K562 (cell line): ENCODE measurements around the gene ST3GAL5. TPM values are rescaled to one million over a fixed set of nuclear protein-coding genes. Genes with fewer than 3 reads are reported as not detected.

Experiments
- ATAC-seq: fragments of 200-7000 bp; cut with Tn5 transposase; 3 replicates; pipeline ENCODE4 v1.9.1; 2020; ENCODE audit warnings: moderate library complexity
- BruUV-seq: library from RNA; stranded (reverse); fragments of 400-500 nt; replicated peaks from 2 replicates; lab custom pipeline; 2021; lab: Mats Ljungman, UMichigan
- CTCF ChIA-PET: fragments of 300-600 bp; formaldehyde crosslinking; extraction: SDS; loops from one replicate; lab custom pipeline; 2021; ENCODE audit warnings: low intra/inter-chr PET ratio; lab: Yijun Ruan, JAX
- POLR2A ChIA-PET: fragments of 300-600, 350-650 bp; sonication (Branson Sonifier 250); formaldehyde crosslinking; extraction: SDS; loops from one replicate; lab custom pipeline; 2021; ENCODE audit warnings: antibody characterized with exemption, inconsistent platforms; lab: Yijun Ruan, JAX
- DNase-seq, 4 experiments: peaks; one replicate each; pipeline versions ENCODE4 v3.0.0 to v3.0.0-alpha.2; 2011 to 2018; ENCODE audit warnings: low spot score in 3 of 4, mixed read lengths in 3 of 4; ENCODE audit errors: extremely low read depth in 1 of 4
- FAIRE-seq: peaks from 2 replicates; lab custom pipeline; 2011; peaks lifted over from hg19 to GRCh38; lab: Jason Lieb, UNC
- H2AFZ ChIP-seq: 2 replicates; pipeline ENCODE4 v1.6.0; 2011; ENCODE audit warnings: low read depth, low read length, control low read depth, inconsistent platforms
- H3K27ac ChIP-seq: fragments of 200-600 bp; 3 replicates; pipeline ENCODE4 v1.8.0; 2011; ENCODE audit warnings: low read depth, mild to moderate bottlenecking, control low read depth, inconsistent platforms, low read length, moderate library complexity, mixed read lengths; ENCODE audit errors: extremely low read depth
- H3K27me3 ChIP-seq, 2 experiments: fragments of 300-600 bp in 1 of 2; 2 replicates in 1 of 2; 3 replicates in 1 of 2; pipeline versions ENCODE4 v1.6.0 to v1.8.0; 2011; ENCODE audit warnings: inconsistent platforms in 2 of 2, low read length in 2 of 2, mild to moderate bottlenecking in 1 of 2, mixed read lengths in 1 of 2, moderate library complexity in 1 of 2; ENCODE audit not compliant: control insufficient read depth in 2 of 2, insufficient read depth in 2 of 2
- H3K36me3 ChIP-seq: fragments of 300-600 bp; 3 replicates; pipeline ENCODE4 v1.8.0; 2011; ENCODE audit warnings: mild to moderate bottlenecking, low read length, inconsistent platforms; ENCODE audit not compliant: control insufficient read depth, insufficient read depth
- H3K4me1 ChIP-seq, 2 experiments: fragments of 200-600 bp in 1 of 2; replicated peaks in 1 of 2; 2 replicates in 1 of 2; 3 replicates in 1 of 2; pipeline versions ENCODE4 v1.5.1 to v1.8.0; 2011; ENCODE audit warnings: inconsistent platforms in 2 of 2, low read length in 2 of 2, mild to moderate bottlenecking in 1 of 2, mixed read lengths in 1 of 2, moderate library complexity in 1 of 2; ENCODE audit not compliant: control insufficient read depth in 2 of 2, insufficient read depth in 2 of 2
- H3K4me2 ChIP-seq: 2 replicates; pipeline ENCODE4 v1.6.1; 2011; ENCODE audit warnings: low read length, control low read depth, inconsistent platforms, mixed read lengths; ENCODE audit not compliant: insufficient read depth
- H3K4me3 ChIP-seq: fragments of 200-600 bp; sonication (generic), shearing (Covaris generic); 2 replicates; pipeline ENCODE4 v1.5.1; 2016; ENCODE audit warnings: control low read depth, inconsistent platforms
- H3K79me2 ChIP-seq: fragments of 200-600 bp; 3 replicates; pipeline ENCODE4 v1.8.0; 2011; ENCODE audit warnings: low read length, inconsistent platforms; ENCODE audit not compliant: control insufficient read depth, insufficient read depth
- H3K9ac ChIP-seq, 2 experiments: 2 replicates each; pipeline versions ENCODE4 v1.6.0 to v1.6.1; 2011; ENCODE audit warnings: low read depth in 2 of 2, low read length in 2 of 2, control low read depth in 1 of 2, inconsistent platforms in 1 of 2, mild to moderate bottlenecking in 1 of 2, mixed read lengths in 1 of 2; ENCODE audit not compliant: insufficient read depth in 1 of 2
- H3K9me1 ChIP-seq: one replicate; pipeline ENCODE4 v1.6.0; 2011; ENCODE audit warnings: inconsistent platforms, mild to moderate bottlenecking, low read length, moderate library complexity; ENCODE audit not compliant: control insufficient read depth, insufficient read depth
- H3K9me3 ChIP-seq: replicated peaks from 2 replicates; pipeline ENCODE4 v1.5.1; 2011; ENCODE audit warnings: low read depth, low read length, inconsistent platforms; ENCODE audit not compliant: control insufficient read depth, insufficient read depth
- H4K20me1 ChIP-seq: replicated peaks from 2 replicates; pipeline ENCODE4 v1.6.1; 2011; ENCODE audit warnings: low read length, inconsistent platforms, mixed read lengths; ENCODE audit not compliant: control insufficient read depth, insufficient read depth
- C11orf30 ChIP-seq: fragments of 450-650 bp; IDR thresholded peaks from 2 replicates; pipeline ENCODE4 v1.6.1; 2016; ENCODE audit warnings: low read depth, mild to moderate bottlenecking
- CAMTA2 ChIP-seq: fragments of 250-450 bp; sonication (Bioruptor Pico); conservative IDR thresholded peaks from 2 replicates; pipeline ENCODE4 v1.5.1; 2022
- CEBPB ChIP-seq: fragments of 450-650 bp; IDR thresholded peaks from 2 replicates; pipeline ENCODE4 v1.6.1; 2016; ENCODE audit warnings: missing genetic modification characterization, missing compliant biosample characterization
- CSDE1 ChIP-seq, 2 experiments: fragments of 450-650 bp; IDR thresholded peaks; 2 replicates each; pipeline ENCODE4 v1.6.1; 2016; ENCODE audit warnings: mild to moderate bottlenecking in 1 of 2
- EGR1 ChIP-seq: fragments of 450-650 bp; conservative IDR thresholded peaks from 2 replicates; pipeline ENCODE4 v1.6.1; 2017; ENCODE audit warnings: mild to moderate bottlenecking
- KAT8 ChIP-seq: fragments of 450-650 bp; IDR thresholded peaks from 2 replicates; pipeline ENCODE4 v1.6.1; 2016; ENCODE audit warnings: low read depth, mild to moderate bottlenecking
- KDM1A ChIP-seq, 2 experiments: fragments of 450-650 bp; IDR thresholded peaks; 2 replicates each; pipeline ENCODE4 v1.6.1; 2016; ENCODE audit warnings: mild to moderate bottlenecking in 2 of 2
- MAFF ChIP-seq: IDR thresholded peaks from 2 replicates; pipeline ENCODE4 v1.6.1; 2012; ENCODE audit warnings: low read length, improper control_type of control experiment
- MAFG ChIP-seq: fragments of 450-650 bp; conservative IDR thresholded peaks from 2 replicates; pipeline ENCODE4 v1.6.1; 2016; ENCODE audit warnings: missing genetic modification characterization, missing compliant biosample characterization
- NFE2 ChIP-seq: IDR thresholded peaks from 2 replicates; pipeline ENCODE4 v1.6.1; 2014; ENCODE audit warnings: antibody characterized with exemption, low read depth
- PHF8 ChIP-seq: fragments of 200-600 bp; sonication (generic); IDR thresholded peaks from 2 replicates; pipeline ENCODE4 v1.6.1; 2012; ENCODE audit warnings: mixed run types, mild to moderate bottlenecking, inconsistent platforms, low read length, moderate library complexity, borderline replicate concordance
- RAD21 ChIP-seq, 2 experiments: fragments of 250-450 bp in 1 of 2; fragments of 450-650 bp in 1 of 2; sonication (Bioruptor Pico) in 1 of 2; formaldehyde crosslinking in 1 of 2; IDR thresholded peaks in 1 of 2; conservative IDR thresholded peaks in 1 of 2; 2 replicates each; pipeline versions ENCODE4 v1.4.0 to v1.8.0; 2020 to 2022; ENCODE audit warnings: mild to moderate bottlenecking in 2 of 2, moderate library complexity in 1 of 2
- RBM17 ChIP-seq: fragments of 200-400 bp; formaldehyde crosslinking; IDR thresholded peaks from 2 replicates; pipeline ENCODE4 v1.6.1; 2017; ENCODE audit warnings: low read depth, mild to moderate bottlenecking, low read length, borderline replicate concordance
- SMAD3 ChIP-seq: fragments of 450-650 bp; formaldehyde crosslinking; conservative IDR thresholded peaks from 2 replicates; pipeline ENCODE4 v1.4.0; 2020; ENCODE audit warnings: mild to moderate bottlenecking
- SMC3 ChIP-seq: conservative IDR thresholded peaks from 2 replicates; pipeline ENCODE4 v1.6.1; 2011; ENCODE audit warnings: low read depth, low read length, improper control_type of control experiment; ENCODE audit not compliant: insufficient read depth
- TAF1 ChIP-seq: IDR thresholded peaks from 2 replicates; pipeline ENCODE4 v1.6.1; 2011; ENCODE audit warnings: mild to moderate bottlenecking, low read length, moderate library complexity; ENCODE audit not compliant: insufficient read depth, control insufficient read depth, severe bottlenecking; ENCODE audit errors: extremely low read depth
- TGIF2 ChIP-seq: sonication (generic); formaldehyde crosslinking; IDR thresholded peaks from 2 replicates; pipeline ENCODE4 v1.8.1; 2022; ENCODE audit warnings: mild to moderate bottlenecking, missing genetic modification reagents, moderate library complexity
- ZNF239 ChIP-seq: fragments of 250-450 bp; sonication (Bioruptor Pico); IDR thresholded peaks from 2 replicates; pipeline ENCODE4 v1.4.0; 2020; ENCODE audit warnings: mild to moderate bottlenecking
- ZNF24 ChIP-seq: fragments of 450-650 bp; IDR thresholded peaks from 2 replicates; pipeline ENCODE4 v1.6.1; 2016
- ZNF316 ChIP-seq: fragments of 450-650 bp; IDR thresholded peaks from 2 replicates; pipeline ENCODE4 v1.6.1; 2016
- ZNF609 ChIP-seq: sonication (generic); formaldehyde crosslinking; IDR thresholded peaks from 2 replicates; pipeline ENCODE4 v1.8.1; 2023; ENCODE audit warnings: missing genetic modification reagents, mild to moderate bottlenecking, borderline replicate concordance
- ZNF696 ChIP-seq: fragments of 250-450 bp; sonication (Bioruptor Pico); conservative IDR thresholded peaks from 2 replicates; pipeline ENCODE4 v1.4.0; 2020; ENCODE audit warnings: mild to moderate bottlenecking, moderate library complexity
- WGBS: fragments of 100-300 bp; shearing (Covaris generic); methylation state at CpG from one replicate; pipeline ENCODE4 v1.1.6; 2016; ENCODE audit warnings: low coverage, mixed read lengths; ENCODE audit not compliant: insufficient coverage; ENCODE audit errors: missing lambda C conversion rate; 5-methylcytosine and 5-hydroxymethylcytosine counted together
- in situ Hi-C: fragments of 300-500 bp; cut with MboI; formaldehyde crosslinking; loops from 4 replicates; pipeline ENCODE4 v1.15.0; 2018; ENCODE audit warnings: inconsistent platforms, mixed read lengths
- intact Hi-C: fragments of 100-400 bp; cut with micrococcal nuclease; formaldehyde crosslinking; loops from 2 replicates; pipeline ENCODE4 v1.14.2; 2022
- polyA plus RNA-seq, 8 experiments: library from polyadenylated mRNA; depleted of rRNA in 4 of 8; stranded (reverse) in 5 of 8; unstranded in 3 of 8; fragments of >200 nt; fragmentation: Nextera tagmentation in 2 of 8; fragmentation: Illumina TruSeq in 1 of 8; extraction: Ambion mirVana in 2 of 8; extraction: Trizol in 1 of 8; gene quantifications; 2 replicates each; pipeline versions ENCODE4 v1.2.1 to v1.2.3, GENCODE V29; 2011 to 2014; ENCODE audit warnings: inconsistent platforms in 1 of 8, missing spikeins in 1 of 8
- total RNA-seq, 7 experiments: library from RNA; depleted of rRNA in 6 of 7; stranded (reverse); fragments of >200 nt in 6 of 7; fragmentation: Illumina TruSeq in 2 of 7; extraction: Trizol in 2 of 7; gene quantifications; 2 replicates each; pipeline versions ENCODE4 v1.2.1 to v1.2.3, GENCODE V29; 2011 to 2021; ENCODE audit warnings: low replicate concordance in 1 of 7

Gene ST3GAL5
- total and polyA plus RNA-seq, 9 of the 15 experiments (the other 6 are each of a cell fraction or from before 2014, with no cell fraction given): 1.6 to 10.0 (median 4.2) TPM

GRCh38 chr2:85873679-85874078 lies 15.1 kb downstream of the ST3GAL5 start:
- WGBS: 28% methylated on average over 4 of the region's 4 CpGs
- no peak overlapping the region for H3K9ac ChIP-seq
- intact Hi-C loops (no loop called here), in situ Hi-C loops (no loop called here)
- no peaks in the 10 kb centered on the region; the same call in 1 of the 2 replicates for H4K20me1 ChIP-seq
- no TSS peak for BruUV-seq
- no peak overlapping the region for H2AFZ ChIP-seq
- H3K4me3 ChIP-seq: no peak overlapping the region
- no peaks in the 10 kb centered on the region for H3K79me2 ChIP-seq
- H3K36me3 ChIP-seq: no peaks in the 10 kb centered on the region
- no peak overlapping the region for H3K4me2 ChIP-seq
- no peak overlapping the region for H3K27ac ChIP-seq
- ATAC-seq (peak; percentile 87), DNase-seq (peak; percentile 30 to 56 (median 46)), FAIRE-seq (peak; percentile 75)
- H3K27me3 ChIP-seq: no peaks in the 10 kb centered on the region
- CTCF ChIA-PET: no interaction called here
- H3K9me3 ChIP-seq: no peaks in the 10 kb centered on the region
- peaks cover 6% of the 10 kb centered on the region for H3K9me1 ChIP-seq
- peaks cover 0 to 7% of the 10 kb centered on the region in 2 experiments; a peak in 3 of 5 replicates for H3K4me1 ChIP-seq
- POLR2A ChIA-PET: no interaction called here
- TF ChIP-seq SMC3 (0 out of 2 replicates have a peak, but pooled peaks have one; percentile 31), CAMTA2 (no peak), MAFF (peak; percentile 35; the same call in 1 of the 2 replicates), C11orf30 (peak; percentile 67), ZNF24 (no peak), KAT8 (no peak), CEBPB (tag) (no peak), ZNF696 (CRISPR knock-in tag) (no peak), NFE2 (peak; percentile 59), ZNF609 (CRISPR knock-in tag) (no peak), TAF1 (no peak), RAD21 (CRISPR knock-in tag; conservative IDR thresholded peaks at IDR 0.05 in 1 of 2, IDR thresholded peaks at IDR 0.05 in 1 of 2) (0 out of 4 replicates have a peak, but pooled peaks of 1 of the 2 experiments have one; percentile 27), TGIF2 (CRISPR knock-in tag) (no peak), EGR1 (no peak), PHF8 (no peak), SMAD3 (CRISPR knock-in tag) (no peak), CSDE1 (IDR thresholded peaks at IDR 0.05) (no peak), MAFG (peak; percentile 64), ZNF316 (peak; percentile 83), ZNF239 (no peak), RBM17 (no peak), KDM1A (IDR thresholded peaks at IDR 0.05) (no peak)
